ENCODE measurements around the gene EBNA1BP2. TPM values are rescaled to one million over a fixed set of nuclear protein-coding genes. Genes with fewer than 3 reads are reported as not detected.

Gene EBNA1BP2
- total and polyA plus RNA-seq, 2 of the 13 experiments (the other 11 are each of a cell fraction or from before 2014, with no cell fraction given): 27.1 to 102 TPM

- TF ChIP-seq NR2F1 (CRISPR knock-in tag; IDR thresholded peaks at IDR 0.05): no peak
- no peak for TF ChIP-seq TRIM24 (CRISPR knock-in tag; IDR thresholded peaks at IDR 0.05)
- TF ChIP-seq ZNF224 (CRISPR knock-in tag; IDR thresholded peaks at IDR 0.05): 0 out of 2 replicates have a peak, but pooled peaks have one; percentile 25
- TF ChIP-seq DMTF1 (CRISPR knock-in tag; IDR thresholded peaks at IDR 0.05): no peak
- TF ChIP-seq MTA3 (CRISPR knock-in tag; IDR thresholded peaks at IDR 0.05): no peak
- no peak for TF ChIP-seq ZBTB34 (CRISPR knock-in tag; IDR thresholded peaks at IDR 0.05)
- TF ChIP-seq ZNF331 (CRISPR knock-in tag; IDR thresholded peaks at IDR 0.05): no peak; the same call in 1 of the 2 replicates
- TF ChIP-seq ZNF883 (CRISPR knock-in tag; IDR thresholded peaks at IDR 0.05; ENCODE audit: not compliant biosample characterization): no peak
- TF ChIP-seq GLI4 (CRISPR knock-in tag; IDR thresholded peaks at IDR 0.05; ENCODE audit: borderline replicate concordance): no peak
- TF ChIP-seq ZNF264 (CRISPR knock-in tag; IDR thresholded peaks at IDR 0.05): no peak
- no peak for TF ChIP-seq HOXA7 (CRISPR knock-in tag; IDR thresholded peaks at IDR 0.05)
- TF ChIP-seq IKZF4 (CRISPR knock-in tag; IDR thresholded peaks at IDR 0.05; ENCODE audit: borderline replicate concordance, low read depth, not compliant biosample characterization): no peak
- TF ChIP-seq GRHL1 (CRISPR knock-in tag; conservative IDR thresholded peaks at IDR 0.05): no peak
- no peak for TF ChIP-seq ZNF407 (CRISPR knock-in tag; IDR thresholded peaks at IDR 0.05; ENCODE audit: not compliant biosample characterization)
- no peak for TF ChIP-seq REPIN1 (CRISPR knock-in tag; IDR thresholded peaks at IDR 0.05; ENCODE audit: borderline replicate concordance, low read depth)
These were observed 34.6 kb upstream of the EBNA1BP2 start (continued) for GRCh38 chr1:43206600-43207228.
